Right atrium auricular region (tissue), 2 donors: ENCODE results near the gene HS6ST3. TPM values are rescaled to one million over a fixed set of nuclear protein-coding genes. Genes with fewer than 3 reads are reported as not detected.

Experiments
- DNase-seq: peaks from one replicate; pipeline ENCODE4 v3.0.0-alpha.2; 2019; ENCODE audit warnings: low spot score
- H3K27ac ChIP-seq, 2 donors: fragments of 200-600 bp; sonication (generic); 1 replicate in 1 of 2; 2 replicates in 1 of 2; pipeline ENCODE4 v1.5.1; 2016 to 2019
- H3K27me3 ChIP-seq, 2 donors: fragments of 200-600 bp; sonication (generic); one replicate each; pipeline versions ENCODE4 v1.5.1 to v1.6.0; 2017 to 2019
- H3K36me3 ChIP-seq: fragments of 200-600 bp; sonication (generic); one replicate; pipeline ENCODE4 v1.5.1; 2016
- H3K4me1 ChIP-seq, 2 donors: fragments of 200-600 bp; sonication (generic); one replicate each; pipeline versions ENCODE4 v1.5.1 to v1.6.0; 2017 to 2019
- H3K4me3 ChIP-seq, 2 donors: fragments of 200-600 bp; sonication (generic); 1 replicate in 1 of 2; 2 replicates in 1 of 2; pipeline ENCODE4 v1.5.1; 2017 to 2019; ENCODE audit warnings: mild to moderate bottlenecking in 1 of 2, moderate library complexity in 1 of 2
- H3K9me3 ChIP-seq, 2 donors: fragments of 200-600 bp; sonication (generic); one replicate each; pipeline ENCODE4 v1.5.1; 2019
- total RNA-seq, 2 donors: library from RNA; depleted of rRNA; stranded (reverse); fragments of >200 nt; gene quantifications; one replicate each; pipeline ENCODE4 v1.1.0, GENCODE V29; 2016
- TF ChIP-seq, protein P1 (sequence below), 2 donors: fragments of 200-600 bp; sonication (generic); IDR thresholded peaks; one replicate each; pipeline ENCODE4 v1.5.1; 2019; ENCODE audit warnings: antibody characterized with exemption in 2 of 2

The HS6ST3 gene
- total RNA-seq, 2 donors from 2014 or later: 0.59 to 3.1 TPM

DNA sequence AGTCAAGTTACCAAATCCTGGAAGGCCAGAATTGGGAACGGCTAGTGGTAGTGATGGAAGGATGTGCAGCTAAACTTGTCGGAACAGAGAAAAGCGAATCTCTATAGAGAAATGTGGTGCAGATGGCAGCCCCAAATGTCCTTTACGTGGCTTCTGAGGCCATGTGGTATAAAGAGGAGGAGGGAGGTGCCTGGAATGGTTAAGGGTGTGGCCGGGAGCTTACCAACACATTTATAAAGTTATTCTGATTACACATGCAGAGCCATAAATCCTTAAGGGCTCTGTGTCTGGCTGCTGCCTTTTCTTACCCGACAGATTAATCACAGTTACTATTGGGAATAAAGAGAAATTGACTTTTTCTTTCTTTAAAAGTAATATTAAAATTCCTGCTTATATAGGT, 714.3 kb downstream of the HS6ST3 start:
- H3K27ac ChIP-seq: no peak overlapping the region
- TF ChIP-seq, protein P1, sequence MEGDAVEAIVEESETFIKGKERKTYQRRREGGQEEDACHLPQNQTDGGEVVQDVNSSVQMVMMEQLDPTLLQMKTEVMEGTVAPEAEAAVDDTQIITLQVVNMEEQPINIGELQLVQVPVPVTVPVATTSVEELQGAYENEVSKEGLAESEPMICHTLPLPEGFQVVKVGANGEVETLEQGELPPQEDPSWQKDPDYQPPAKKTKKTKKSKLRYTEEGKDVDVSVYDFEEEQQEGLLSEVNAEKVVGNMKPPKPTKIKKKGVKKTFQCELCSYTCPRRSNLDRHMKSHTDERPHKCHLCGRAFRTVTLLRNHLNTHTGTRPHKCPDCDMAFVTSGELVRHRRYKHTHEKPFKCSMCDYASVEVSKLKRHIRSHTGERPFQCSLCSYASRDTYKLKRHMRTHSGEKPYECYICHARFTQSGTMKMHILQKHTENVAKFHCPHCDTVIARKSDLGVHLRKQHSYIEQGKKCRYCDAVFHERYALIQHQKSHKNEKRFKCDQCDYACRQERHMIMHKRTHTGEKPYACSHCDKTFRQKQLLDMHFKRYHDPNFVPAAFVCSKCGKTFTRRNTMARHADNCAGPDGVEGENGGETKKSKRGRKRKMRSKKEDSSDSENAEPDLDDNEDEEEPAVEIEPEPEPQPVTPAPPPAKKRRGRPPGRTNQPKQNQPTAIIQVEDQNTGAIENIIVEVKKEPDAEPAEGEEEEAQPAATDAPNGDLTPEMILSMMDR (IDR thresholded peaks at IDR 0.05): no peak
- no peaks in the 10 kb centered on the region for H3K27me3 ChIP-seq
- no peak for DNase-seq
- no peaks in the 10 kb centered on the region for H3K9me3 ChIP-seq
- no peaks in the 10 kb centered on the region for H3K36me3 ChIP-seq
- no peak overlapping the region for H3K4me3 ChIP-seq
- H3K4me1 ChIP-seq: no peaks in the 10 kb centered on the region

DNA sequence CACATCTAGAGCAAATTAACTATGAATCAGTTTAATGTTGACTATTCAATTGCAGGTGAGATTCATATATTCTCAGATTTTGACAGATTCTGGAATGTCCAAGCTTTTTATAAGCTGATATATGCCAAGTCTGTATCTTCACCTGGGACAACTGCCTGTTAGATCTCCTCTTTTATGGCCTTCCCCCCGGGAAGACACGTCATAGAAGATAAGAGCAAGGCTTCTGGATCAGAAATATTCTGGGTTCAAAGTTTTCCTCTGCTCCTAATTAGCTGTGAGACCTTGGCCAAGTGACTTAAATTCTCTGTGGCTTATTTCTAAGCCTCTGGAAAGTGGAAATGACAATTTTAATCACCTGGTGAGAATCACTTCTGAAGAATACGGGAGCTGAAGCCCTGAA, 716.8 kb downstream of the HS6ST3 start:
- H3K36me3 ChIP-seq: no peaks in the 10 kb centered on the region
- DNase-seq: no peak
- H3K4me1 ChIP-seq: no peaks in the 10 kb centered on the region
- no peak overlapping the region for H3K27ac ChIP-seq
- H3K9me3 ChIP-seq: no peaks in the 10 kb centered on the region
- H3K27me3 ChIP-seq: no peaks in the 10 kb centered on the region
- no peak overlapping the region for H3K4me3 ChIP-seq
- TF ChIP-seq, protein P1 (IDR thresholded peaks at IDR 0.05): no peak

DNA sequence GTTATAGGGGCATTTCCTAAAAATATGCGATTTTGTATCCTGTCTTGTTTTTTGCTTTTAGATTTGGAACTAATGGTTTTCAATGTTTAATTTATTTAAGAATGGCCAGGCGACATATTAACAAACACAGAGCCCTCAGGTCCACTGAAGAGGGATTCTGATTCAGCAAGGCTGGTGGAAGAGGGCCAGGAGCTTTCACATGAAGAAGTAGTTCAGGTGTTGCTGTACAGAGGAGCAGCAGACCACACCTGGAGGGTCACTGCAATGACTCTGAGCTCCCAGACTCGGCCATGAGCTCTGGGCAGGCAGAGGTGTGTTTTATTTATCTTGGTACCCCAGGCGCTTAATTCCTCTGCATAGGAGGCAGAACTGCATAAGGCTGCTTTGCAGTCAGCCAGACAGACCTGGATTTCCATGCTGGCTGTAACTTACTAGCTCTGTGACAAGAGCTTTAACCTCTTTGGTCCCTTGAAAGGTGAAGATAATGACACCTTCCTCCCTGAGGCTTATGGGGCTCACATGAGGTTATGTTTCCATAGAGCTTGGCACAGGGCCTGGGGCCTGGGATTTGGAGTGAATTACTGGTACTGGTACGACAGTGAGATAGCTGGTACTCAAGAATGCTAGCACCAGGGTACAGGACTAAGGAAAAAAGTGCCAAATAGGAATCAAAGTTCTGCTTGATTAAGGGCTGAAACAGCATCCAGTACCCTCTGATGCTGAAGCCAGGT, 719.6 kb downstream of the HS6ST3 start:
- DNase-seq: no peak
- no peak overlapping the region for H3K27ac ChIP-seq

DNA sequence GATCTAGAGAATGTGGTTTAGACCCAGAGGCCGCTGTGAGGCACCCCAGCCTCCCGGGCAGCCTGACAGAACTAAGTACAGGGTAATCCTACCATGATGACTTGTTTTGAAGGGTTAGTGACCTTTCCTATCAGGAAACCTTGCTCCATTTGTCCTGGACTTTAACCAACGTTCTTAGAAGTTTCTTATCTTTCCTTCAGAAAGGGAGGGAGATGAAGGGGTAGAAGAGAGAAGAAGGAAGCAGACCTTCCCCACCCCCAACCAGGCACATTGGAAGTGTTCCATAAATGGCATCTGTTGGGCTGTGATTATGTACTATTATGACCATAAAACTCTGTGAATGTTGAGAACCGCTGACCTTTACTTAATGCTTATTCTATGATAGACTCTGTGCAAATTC, 720.2 kb downstream of the HS6ST3 start:
- Histone ChIP-seq H3K9me3 (no peaks in the 10 kb centered on the region), H3K27me3 (no peaks in the 10 kb centered on the region), H3K4me1 (no peaks in the 10 kb centered on the region), H3K4me3 (no peak overlapping the region), H3K36me3 (no peaks in the 10 kb centered on the region), H3K27ac (no peak overlapping the region)
- DNase-seq: no peak
- TF ChIP-seq, protein P1 (IDR thresholded peaks at IDR 0.05): no peak

More for the DNA sequence above, 719.6 kb downstream of the HS6ST3 start:
- H3K27me3 ChIP-seq: no peaks in the 10 kb centered on the region
- H3K9me3 ChIP-seq: no peaks in the 10 kb centered on the region
- H3K4me1 ChIP-seq: no peaks in the 10 kb centered on the region
- H3K4me3 ChIP-seq: no peak overlapping the region
- TF ChIP-seq, protein P1 (IDR thresholded peaks at IDR 0.05): no peak
- no peaks in the 10 kb centered on the region for H3K36me3 ChIP-seq

DNA sequence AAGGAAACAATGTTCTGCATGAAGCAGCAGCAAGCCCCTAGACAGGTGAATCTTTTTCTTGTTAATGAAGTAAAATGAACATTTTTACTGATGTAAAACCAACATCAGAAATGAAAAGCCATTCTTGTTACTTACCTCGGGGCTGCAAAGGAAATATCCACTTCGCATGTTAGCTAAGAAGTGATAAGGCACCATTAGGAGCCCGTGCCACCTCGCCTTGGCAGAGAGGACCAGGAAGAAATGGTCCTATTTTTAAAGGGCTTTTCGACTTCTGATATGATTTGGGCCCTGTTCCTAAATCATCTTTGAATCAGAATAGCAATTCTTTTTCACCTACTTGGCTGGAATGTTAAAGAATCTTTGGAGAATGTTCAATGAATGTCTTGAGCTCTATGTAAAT, 721.1 kb downstream of the HS6ST3 start:
- Histone ChIP-seq H3K36me3 (no peaks in the 10 kb centered on the region), H3K9me3 (no peaks in the 10 kb centered on the region), H3K27me3 (no peaks in the 10 kb centered on the region), H3K4me1 (no peaks in the 10 kb centered on the region), H3K4me3 (no peak overlapping the region), H3K27ac (no peak overlapping the region)
- TF ChIP-seq, protein P1 (IDR thresholded peaks at IDR 0.05): no peak
- DNase-seq: no peak

DNA sequence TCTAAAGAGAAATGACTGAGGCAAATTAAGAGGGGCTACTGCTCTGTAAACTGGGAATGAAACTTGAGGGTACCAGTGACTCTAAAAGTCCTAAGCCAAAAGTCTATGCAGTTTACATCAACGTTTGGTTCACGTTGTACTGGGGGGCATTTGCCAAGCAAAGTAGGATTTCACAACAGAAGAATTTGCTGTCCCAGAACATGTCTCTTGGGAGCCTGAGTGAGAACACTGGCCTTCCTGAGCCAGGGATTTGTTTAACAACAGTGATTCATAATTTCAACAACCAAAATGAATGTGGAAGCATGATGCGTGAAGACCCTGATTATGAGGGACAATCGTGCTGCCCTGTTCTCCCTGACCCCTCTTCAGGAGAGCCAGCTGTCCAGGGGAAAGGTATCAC, 726.4 kb downstream of the HS6ST3 start:
- H3K27me3 ChIP-seq: no peaks in the 10 kb centered on the region
- no peak overlapping the region for H3K4me3 ChIP-seq
- H3K27ac ChIP-seq: peak overlapping the region in 1 of 2 donors; percentile 43
- peak; percentile 81 for DNase-seq
- H3K9me3 ChIP-seq: no peaks in the 10 kb centered on the region
- no peaks in the 10 kb centered on the region for H3K4me1 ChIP-seq
- H3K36me3 ChIP-seq: no peaks in the 10 kb centered on the region
- TF ChIP-seq, protein P1 (IDR thresholded peaks at IDR 0.05): no peak
